HEK293T (cell line): ENCODE results near the gene AURKB.

Source experiments
- CTCF ChIA-PET: fragments of 350-600 bp; formaldehyde crosslinking; extraction: SDS; loops from one replicate; lab custom pipeline; 2021; ENCODE audit warnings: antibody characterized with exemption, inconsistent platforms; lab: Yijun Ruan, JAX
- POLR2A ChIA-PET: fragments of 350-600 bp; formaldehyde crosslinking; extraction: SDS; loops from one replicate; lab custom pipeline; 2020; ENCODE audit warnings: antibody characterized with exemption, inconsistent platforms; lab: Yijun Ruan, JAX
- DNase-seq: peaks from one replicate; pipeline ENCODE4 v3.0.0; 2012; ENCODE audit warnings: mixed read lengths; ENCODE audit errors: extremely low spot score
- ARNT ChIP-seq: fragments of 450-650 bp; IDR thresholded peaks from 2 replicates; pipeline ENCODE4 v1.6.1; 2017; ENCODE audit warnings: mild to moderate bottlenecking
- BHLHE40 ChIP-seq: fragments of 450-650 bp; IDR thresholded peaks from 2 replicates; pipeline ENCODE4 v1.6.1; 2016; ENCODE audit warnings: mild to moderate bottlenecking, moderate library complexity, borderline replicate concordance
- CTBP1 ChIP-seq: fragments of 450-650 bp; IDR thresholded peaks from 2 replicates; pipeline ENCODE4 v1.6.1; 2016; ENCODE audit warnings: borderline replicate concordance
- ELF4 ChIP-seq: fragments of 450-650 bp; IDR thresholded peaks from 2 replicates; pipeline ENCODE4 v1.6.1; 2017; ENCODE audit warnings: antibody characterized with exemption
- FOXA1 ChIP-seq: fragments of 450-650 bp; IDR thresholded peaks from 2 replicates; pipeline ENCODE4 v1.6.1; 2016; ENCODE audit warnings: mild to moderate bottlenecking
- FOXK2 ChIP-seq: fragments of 450-650 bp; IDR thresholded peaks from 2 replicates; pipeline ENCODE4 v1.6.1; 2016; ENCODE audit warnings: mild to moderate bottlenecking
- FOXM1 ChIP-seq: fragments of 450-650 bp; IDR thresholded peaks from 2 replicates; pipeline ENCODE4 v1.6.1; 2017; ENCODE audit warnings: mild to moderate bottlenecking, borderline replicate concordance
- HDGF ChIP-seq: fragments of 450-650 bp; IDR thresholded peaks from 2 replicates; pipeline ENCODE4 v1.6.1; 2017; ENCODE audit warnings: antibody characterized with exemption, borderline replicate concordance
- L3MBTL2 ChIP-seq: fragments of 450-650 bp; conservative IDR thresholded peaks from 2 replicates; pipeline ENCODE4 v1.6.1; 2016; ENCODE audit warnings: mild to moderate bottlenecking
- LEF1 ChIP-seq: fragments of 450-650 bp; IDR thresholded peaks from 2 replicates; pipeline ENCODE4 v1.6.1; 2017; ENCODE audit warnings: mild to moderate bottlenecking, borderline replicate concordance
- NFRKB ChIP-seq: fragments of 450-650 bp; IDR thresholded peaks from 2 replicates; pipeline ENCODE4 v1.6.1; 2016; ENCODE audit warnings: mild to moderate bottlenecking, moderate library complexity
- PKNOX1 ChIP-seq: fragments of 450-650 bp; IDR thresholded peaks from 2 replicates; pipeline ENCODE4 v1.6.1; 2016
- SP1 ChIP-seq: fragments of 450-650 bp; IDR thresholded peaks from 2 replicates; pipeline ENCODE4 v1.6.1; 2017
- SUZ12 ChIP-seq: fragments of 450-650 bp; IDR thresholded peaks from 2 replicates; pipeline ENCODE4 v1.6.1; 2016; ENCODE audit warnings: mild to moderate bottlenecking
- TARDBP ChIP-seq: fragments of 450-650 bp; IDR thresholded peaks from 2 replicates; pipeline ENCODE4 v1.6.1; 2016
- ZNF384 ChIP-seq: fragments of 450-650 bp; IDR thresholded peaks from 2 replicates; pipeline ENCODE4 v1.6.1; 2016

The AURKB gene

GRCh38 chr17:8186787-8187516 lies 23.4 kb downstream of the AURKB start:
- CTCF ChIA-PET = interaction anchor here (0.5 to 0.6 kb wide), 2 partner anchors 62 to 63 kb away, joined by 3 read pairs; partner anchors contain the start of gene HES7
- POLR2A ChIA-PET = interaction anchor here (0.7 to 10.5 kb wide), 9 partner anchors 12 to 255 kb away, joined by 3 to 135 read pairs (median 5); partner anchors contain the start of genes AURKB, CNTROB, KRABD2 and SLC25A35
- peak; percentile 68 for DNase-seq
- TF ChIP-seq ZNF384 (no peak), FOXK2 (no peak; the same call in 1 of the 2 replicates), L3MBTL2 (peak; percentile 53; the same call in 1 of the 2 replicates), PKNOX1 (0 out of 2 replicates have a peak, but pooled peaks have one; percentile 6), NFRKB (no peak), HDGF (no peak), LEF1 (no peak), BHLHE40 (no peak), FOXM1 (no peak), SUZ12 (no peak), FOXA1 (no peak), ELF4 (no peak), TARDBP (no peak), CTBP1 (no peak), SP1 (no peak), ARNT (peak; percentile 5; the same call in 1 of the 2 replicates)

DNA sequence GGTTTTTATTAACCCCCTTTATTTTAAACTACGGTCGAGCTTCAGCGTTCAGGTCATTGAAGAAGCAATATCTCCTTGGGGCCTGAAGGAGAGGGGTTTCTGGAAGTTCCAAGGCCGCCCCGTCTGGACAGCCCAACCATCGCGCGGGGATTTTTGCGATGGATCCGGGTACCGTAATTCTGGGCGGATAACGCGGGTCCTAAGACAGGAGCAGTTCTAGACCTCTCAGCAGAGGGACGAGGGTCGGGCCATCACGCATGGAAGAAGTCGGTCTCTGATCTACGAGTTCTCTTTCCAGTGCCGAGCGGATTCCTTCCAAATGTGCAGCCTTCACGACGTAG lies 24.0 kb downstream of the AURKB start:
- TF ChIP-seq L3MBTL2 = no peak; the same call in 1 of the 2 replicates
- TF ChIP-seq ELF4 = no peak
- no peak for TF ChIP-seq ZNF384
- TF ChIP-seq CTBP1 = no peak
- TF ChIP-seq FOXA1 = no peak
- no peak for TF ChIP-seq BHLHE40
- TF ChIP-seq TARDBP = no peak
- ChIA-PET CTCF (interaction anchor here (0.5 to 1.4 kb wide), 3 partner anchors 35 to 67 kb away, joined by 3 to 5 read pairs (median 3); partner anchors contain the start of gene HES7), POLR2A (interaction anchor here (0.8 to 10.5 kb wide), 8 partner anchors 9 to 109 kb away, joined by 3 to 135 read pairs (median 4); partner anchors contain the start of genes AURKB and SLC25A35)
- DNase-seq = no peak

GRCh38 chr17:8185582-8186445 lies 24.6 kb downstream of the AURKB start:
- CTCF ChIA-PET = interaction anchor here (0.6 to 1.4 kb wide), 6 partner anchors 32 to 68 kb away, joined by 3 to 5 read pairs (median 4); no protein-coding TSS in a partner anchor
- POLR2A ChIA-PET = interaction anchor here (0.8 to 10.5 kb wide), 9 partner anchors 9 to 110 kb away, joined by 3 to 135 read pairs (median 4); partner anchors contain the start of genes AURKB and SLC25A35
- TF ChIP-seq ZNF384 (peak; percentile 93; the same call in 1 of the 2 replicates), CTBP1 (peak; percentile 28; the same call in 1 of the 2 replicates), BHLHE40 (no peak), FOXK2 (no peak), TARDBP (peak; percentile 38; the same call in 1 of the 2 replicates), NFRKB (no peak), FOXA1 (no peak), LEF1 (no peak), SUZ12 (no peak)
- peak; percentile 60 for DNase-seq

DNA sequence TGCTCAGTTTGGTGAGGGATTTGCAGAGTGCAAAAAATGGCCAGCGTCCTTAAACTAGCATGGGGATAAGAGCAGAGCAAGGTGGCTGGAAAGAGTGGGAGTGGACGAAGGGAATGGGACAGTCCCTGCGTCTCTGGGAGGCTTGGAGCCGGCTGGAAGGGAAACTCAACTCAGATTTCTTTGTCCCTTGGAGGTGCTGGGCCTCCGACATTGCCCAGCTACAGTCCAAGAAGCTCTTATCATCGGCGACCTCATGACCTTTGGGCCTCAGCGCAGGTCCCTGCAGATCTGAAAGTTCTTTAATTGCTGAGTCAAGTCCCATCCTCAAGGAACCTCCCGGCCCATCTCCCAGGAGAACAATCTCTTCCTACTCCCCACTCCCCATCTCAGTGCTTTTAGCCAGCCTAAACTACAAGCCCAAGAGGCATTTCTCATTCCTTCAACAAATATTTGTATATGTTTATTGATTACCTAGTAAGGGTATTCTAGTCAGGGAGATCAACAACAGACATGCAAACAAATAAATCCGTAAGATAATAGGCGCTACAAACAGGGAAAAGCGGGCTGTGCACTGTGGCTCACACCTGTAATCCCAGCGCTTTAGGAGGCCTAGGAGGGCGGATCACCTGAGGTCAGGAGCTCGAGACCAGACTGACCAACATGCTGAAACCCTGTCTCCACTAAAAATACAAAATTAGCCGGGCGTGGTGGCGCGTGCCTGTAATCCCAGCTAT lies 33.2 kb downstream of the AURKB start:
- DNase-seq = no peak
- ChIA-PET CTCF (no interaction called here), POLR2A (interaction anchor here (0.6 to 2.4 kb wide), 11 partner anchors 9 to 117 kb away, joined by 3 to 13 read pairs (median 6); partner anchors contain the start of genes AURKB and BORCS6)
- TF ChIP-seq L3MBTL2 (0 out of 2 replicates have a peak, but pooled peaks have one; percentile 4), FOXK2 (no peak)

DNA sequence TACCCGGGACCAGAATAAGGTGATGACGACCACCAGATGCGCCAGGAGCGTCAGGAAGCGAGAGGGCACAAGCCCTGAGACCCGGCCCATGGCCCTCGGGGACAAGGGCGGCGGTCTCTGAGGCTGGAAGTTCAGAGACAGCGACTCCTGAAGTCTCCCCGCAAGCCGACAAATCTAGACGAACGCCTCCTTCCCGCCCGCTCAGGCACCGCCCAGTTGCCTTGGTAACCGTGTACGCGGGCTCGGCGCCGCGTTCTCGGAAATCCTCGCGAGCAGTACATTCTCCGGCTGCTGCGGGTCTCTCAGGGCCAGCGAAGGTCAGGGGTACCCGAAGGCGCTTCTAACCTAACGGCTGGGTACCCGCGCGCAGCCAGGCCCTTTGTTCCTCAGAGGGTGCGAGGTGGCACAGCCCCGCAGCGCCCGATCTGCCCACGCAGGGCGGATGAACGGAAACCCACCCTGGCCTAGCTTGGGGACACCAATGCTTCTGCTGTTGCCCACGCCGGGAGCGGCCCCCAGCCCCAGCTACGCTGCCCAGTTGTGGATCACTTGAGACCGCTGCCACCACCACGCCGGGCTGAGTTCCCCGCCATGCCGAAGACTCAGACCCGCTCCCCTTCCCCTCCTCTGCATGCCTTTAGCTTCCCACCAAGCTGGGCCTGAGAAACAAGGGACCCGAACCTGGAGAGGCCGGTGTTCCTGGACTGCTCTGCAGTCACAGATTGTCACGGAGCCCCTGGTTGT lies 34.0 kb downstream of the AURKB start, which contains the start of gene TMEM107:
TMEM107 (minus strand) TSS at position 184 of the 744 bp plus-strand sequence; CDS start at position 90, 94 bp downstream.
- TF ChIP-seq CTBP1 = no peak
- TF ChIP-seq FOXM1 = no peak
- no peak for TF ChIP-seq FOXK2
- TF ChIP-seq ZNF384 = no peak
- TF ChIP-seq SP1 = no peak
- TF ChIP-seq L3MBTL2 = peak; percentile 31; the same call in 1 of the 2 replicates
- no peak for TF ChIP-seq ELF4
- no peak for TF ChIP-seq NFRKB
- no peak for TF ChIP-seq FOXA1
- no peak for TF ChIP-seq BHLHE40
- no peak for TF ChIP-seq LEF1
- no peak for TF ChIP-seq SUZ12
- no peak for TF ChIP-seq TARDBP
- peak; percentile 94; the same call in 1 of the 2 replicates for TF ChIP-seq HDGF
- TF ChIP-seq PKNOX1 = no peak
- TF ChIP-seq ARNT = no peak
- DNase-seq = peak; percentile 78
- POLR2A ChIA-PET = interaction anchor here (0.9 to 2.6 kb wide), 13 partner anchors 10 to 116 kb away, joined by 3 to 13 read pairs (median 6); partner anchors contain the start of genes AURKB, BORCS6 and CTC1
- CTCF ChIA-PET = no interaction called here
